PC-3 (cell line): ENCODE data around the gene NDEL1. TPM values are rescaled to one million over a fixed set of nuclear protein-coding genes. Genes with fewer than 3 reads are reported as not detected.

ENCODE experiments used
- ATAC-seq: fragments of 200-7000 bp; cut with Tn5 transposase; 2 replicates; pipeline ENCODE4 v1.9.1; 2020; ENCODE audit warnings: mild to moderate bottlenecking, moderate library complexity
- BruUV-seq: library from RNA; stranded (reverse); fragments of 400-500 nt; replicated peaks from 2 replicates; lab custom pipeline; 2021; lab: Mats Ljungman, UMichigan
- CTCF ChIA-PET: fragments of 300-600 bp; sonication (Branson Sonifier 250); formaldehyde crosslinking; loops from one replicate; lab custom pipeline; 2022; ENCODE audit warnings: antibody characterized with exemption; lab: Charles Lee
- POLR2A ChIA-PET: fragments of 300-600 bp; sonication (Branson Sonifier 250); formaldehyde crosslinking; loops from one replicate; lab custom pipeline; 2022; ENCODE audit warnings: antibody characterized with exemption; ENCODE audit not compliant: unreplicated experiment; lab: Charles Lee
- DNase-seq: peaks from one replicate; pipeline ENCODE4 v3.0.0-alpha.2; 2015
- H2AFZ ChIP-seq: fragments of 300-600 bp; sonication (generic); 2 replicates; pipeline ENCODE4 v1.6.0; 2016; ENCODE audit warnings: antibody characterized with exemption, low read length
- H3F3A ChIP-seq: fragments of 300-600 bp; sonication (generic); one replicate; pipeline ENCODE4 v1.6.0; 2017; ENCODE audit warnings: antibody characterized with exemption, low read length, control low read depth, mild to moderate bottlenecking; ENCODE audit not compliant: unreplicated experiment
- H3K27ac ChIP-seq: fragments of 300-600 bp; sonication (generic); 2 replicates; pipeline ENCODE4 v1.5.1; 2016; ENCODE audit warnings: mild to moderate bottlenecking, low read length
- H3K27me3 ChIP-seq: fragments of 300-600 bp; sonication (generic); 2 replicates; pipeline ENCODE4 v1.6.1; 2016; ENCODE audit warnings: low read length, mixed read lengths
- H3K36me3 ChIP-seq: fragments of 300-600 bp; sonication (generic); 2 replicates; pipeline ENCODE4 v1.6.1; 2016; ENCODE audit warnings: low read depth, mixed run types, low read length, mixed read lengths
- H3K4me1 ChIP-seq: fragments of 300-600 bp; sonication (generic); 2 replicates; pipeline ENCODE4 v1.5.1; 2016; ENCODE audit warnings: low read length; ENCODE audit not compliant: insufficient read depth
- H3K4me2 ChIP-seq: fragments of 300-600 bp; sonication (generic); 2 replicates; pipeline ENCODE4 v1.6.0; 2016; ENCODE audit warnings: low read length
- H3K4me3 ChIP-seq: fragments of 300-600 bp; sonication (generic); 2 replicates; pipeline ENCODE4 v1.5.1; 2016; ENCODE audit warnings: mild to moderate bottlenecking, low read length, mixed read lengths
- H3K79me2 ChIP-seq: fragments of 300-600 bp; sonication (generic); 2 replicates; pipeline ENCODE4 v1.6.1; 2017; ENCODE audit warnings: low read length, mixed read lengths
- H3K9ac ChIP-seq: fragments of 300-600 bp; sonication (generic); 2 replicates; pipeline ENCODE4 v1.6.0; 2016; ENCODE audit warnings: mild to moderate bottlenecking, low read length
- H3K9me2 ChIP-seq: fragments of 300-600 bp; sonication (generic); replicated peaks from 2 replicates; pipeline ENCODE4 v1.6.1; 2016; ENCODE audit warnings: mixed run types, low read length, mixed read lengths
- H3K9me3 ChIP-seq: fragments of 300-600 bp; sonication (generic); 2 replicates; pipeline ENCODE4 v1.6.1; 2016; ENCODE audit warnings: low read length, mixed read lengths
- H4K20me1 ChIP-seq: fragments of 300-600 bp; sonication (generic); 2 replicates; pipeline ENCODE4 v1.6.1; 2016; ENCODE audit warnings: low read length, mixed read lengths
- EZH2 ChIP-seq: fragments of 300-600 bp; sonication (generic); IDR thresholded peaks from one replicate; pipeline ENCODE4 v1.6.1; 2017; ENCODE audit warnings: antibody characterized with exemption, mild to moderate bottlenecking, low read length; ENCODE audit not compliant: unreplicated experiment
- EZH2phosphoT487 ChIP-seq: fragments of 300-600 bp; sonication (generic); IDR thresholded peaks from 2 replicates; pipeline ENCODE4 v1.6.1; 2018; ENCODE audit warnings: mild to moderate bottlenecking, antibody characterized with exemption, low read length, borderline replicate concordance
- intact Hi-C: fragments of 100-400 bp; cut with micrococcal nuclease; formaldehyde crosslinking; loops from 2 replicates; pipeline ENCODE4 v1.9.0; 2023
- total RNA-seq: library from RNA; depleted of rRNA; stranded (reverse); fragments of >200 nt; gene quantifications from 2 replicates; pipeline ENCODE4 v1.2.3, GENCODE V29; 2014
- TF ChIP-seq, protein P1 (sequence below): fragments of 300-600 bp; sonication (generic); conservative IDR thresholded peaks from 2 replicates; pipeline ENCODE4 v1.5.1; 2017; ENCODE audit warnings: antibody characterized with exemption, low read depth, mild to moderate bottlenecking, low read length

Gene NDEL1
- total RNA-seq, 1 experiment from 2014 or later, result 32.7 TPM

DNA sequence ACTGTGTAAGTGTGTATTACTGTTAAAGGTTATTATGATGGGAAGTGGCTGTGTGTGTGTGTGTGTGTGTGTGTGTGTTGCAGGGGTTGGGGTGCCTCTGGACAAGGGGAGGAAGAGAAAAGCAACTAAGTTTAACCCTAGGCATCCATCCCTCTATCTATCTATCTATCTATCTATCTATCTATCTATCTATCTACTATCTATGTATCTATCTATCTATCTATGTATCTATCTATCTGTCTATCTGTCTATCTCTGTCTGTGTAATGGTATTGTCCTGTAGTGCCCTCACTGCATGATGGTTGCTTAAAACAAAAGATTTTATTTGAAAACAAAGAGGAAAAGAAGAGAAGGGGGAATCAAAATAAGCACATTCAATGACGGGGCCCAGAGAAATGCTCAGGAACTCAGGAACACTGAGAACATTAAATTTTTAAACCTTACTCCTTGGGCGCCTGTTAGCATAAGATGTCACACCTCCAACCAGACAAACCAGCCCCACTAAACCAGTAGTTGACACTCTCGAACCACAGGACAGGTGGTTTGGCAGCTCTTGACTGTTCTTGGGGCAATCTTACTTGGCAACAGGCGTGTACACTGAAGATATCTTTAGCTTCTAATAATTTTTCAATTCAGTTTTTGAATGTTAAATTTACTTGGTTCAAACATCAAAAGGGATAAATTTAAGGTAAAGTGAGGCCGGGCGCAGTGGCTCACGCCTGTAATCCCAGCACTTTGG lies 47.6 kb upstream of the NDEL1 start:
- Histone ChIP-seq H3K9ac (no peak overlapping the region), H3K36me3 (no peaks in the 10 kb centered on the region; the same call in 1 of the 2 replicates), H3K4me3 (no peak overlapping the region), H3F3A (no peaks in the 10 kb centered on the region), H3K27me3 (no peaks in the 10 kb centered on the region), H3K79me2 (peaks cover 7% of the 10 kb centered on the region; the same call in 1 of the 2 replicates), H2AFZ (no peak overlapping the region), H3K9me3 (no peaks in the 10 kb centered on the region), H3K9me2 (no peaks in the 10 kb centered on the region), H3K4me2 (no peak overlapping the region), H4K20me1 (no peaks in the 10 kb centered on the region), H3K4me1 (peaks cover 13% of the 10 kb centered on the region), H3K27ac (no peak overlapping the region)
- ChIA-PET CTCF (no interaction called here), POLR2A (no interaction called here)
- TF ChIP-seq EZH2, result no peak
- TF ChIP-seq EZH2phosphoT487, result no peak
- TF ChIP-seq, protein P1, sequence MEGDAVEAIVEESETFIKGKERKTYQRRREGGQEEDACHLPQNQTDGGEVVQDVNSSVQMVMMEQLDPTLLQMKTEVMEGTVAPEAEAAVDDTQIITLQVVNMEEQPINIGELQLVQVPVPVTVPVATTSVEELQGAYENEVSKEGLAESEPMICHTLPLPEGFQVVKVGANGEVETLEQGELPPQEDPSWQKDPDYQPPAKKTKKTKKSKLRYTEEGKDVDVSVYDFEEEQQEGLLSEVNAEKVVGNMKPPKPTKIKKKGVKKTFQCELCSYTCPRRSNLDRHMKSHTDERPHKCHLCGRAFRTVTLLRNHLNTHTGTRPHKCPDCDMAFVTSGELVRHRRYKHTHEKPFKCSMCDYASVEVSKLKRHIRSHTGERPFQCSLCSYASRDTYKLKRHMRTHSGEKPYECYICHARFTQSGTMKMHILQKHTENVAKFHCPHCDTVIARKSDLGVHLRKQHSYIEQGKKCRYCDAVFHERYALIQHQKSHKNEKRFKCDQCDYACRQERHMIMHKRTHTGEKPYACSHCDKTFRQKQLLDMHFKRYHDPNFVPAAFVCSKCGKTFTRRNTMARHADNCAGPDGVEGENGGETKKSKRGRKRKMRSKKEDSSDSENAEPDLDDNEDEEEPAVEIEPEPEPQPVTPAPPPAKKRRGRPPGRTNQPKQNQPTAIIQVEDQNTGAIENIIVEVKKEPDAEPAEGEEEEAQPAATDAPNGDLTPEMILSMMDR, result no peak
- ATAC-seq (no peak), DNase-seq (no peak)
- intact Hi-C loops, result no loop called here
- no TSS peak for BruUV-seq

DNA sequence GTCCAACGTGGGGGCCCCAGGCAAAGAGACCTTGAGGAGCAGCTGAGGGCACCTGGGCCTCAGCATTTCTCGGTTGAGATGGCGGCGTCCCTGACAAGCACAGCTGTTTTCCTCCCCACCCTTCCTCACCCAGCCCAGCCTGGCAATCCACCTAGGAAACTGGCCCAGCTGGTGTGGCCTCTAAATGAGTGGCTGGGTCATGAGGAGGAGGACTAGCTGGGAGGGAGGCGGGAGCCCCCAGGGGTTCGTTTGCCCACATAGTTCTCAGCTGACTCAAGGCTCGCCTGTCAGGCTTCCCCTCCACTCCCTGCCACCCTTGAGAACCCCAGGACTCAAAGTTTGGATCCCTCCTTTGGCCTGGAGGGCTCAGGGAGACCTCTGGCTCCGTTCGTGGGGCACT lies 44.0 kb upstream of the NDEL1 start:
- CTCF ChIA-PET, result no interaction called here
- H3K79me2 ChIP-seq, result no peaks in the 10 kb centered on the region
- H3K27me3 ChIP-seq, result no peaks in the 10 kb centered on the region
- H3K9ac ChIP-seq, result no peak overlapping the region
- H2AFZ ChIP-seq, result no peak overlapping the region
- TF ChIP-seq EZH2phosphoT487, result no peak
- TF ChIP-seq, protein P1, result no peak
- TF ChIP-seq EZH2, result no peak
- no peak overlapping the region for H3K4me2 ChIP-seq
- ATAC-seq (no peak), DNase-seq (peak; percentile 16)
- no TSS peak for BruUV-seq
- intact Hi-C loops, result no loop called here
- H3K4me1 ChIP-seq, result peaks cover 11% of the 10 kb centered on the region
- no peaks in the 10 kb centered on the region for H3K9me2 ChIP-seq
- H4K20me1 ChIP-seq, result no peaks in the 10 kb centered on the region
- no peak overlapping the region for H3K27ac ChIP-seq
- H3K4me3 ChIP-seq, result no peak overlapping the region
- H3F3A ChIP-seq, result no peaks in the 10 kb centered on the region
- no peaks in the 10 kb centered on the region for H3K36me3 ChIP-seq
- POLR2A ChIA-PET, result interaction anchor here (0.6 kb wide), 1 partner anchor 8 kb away, joined by 3 read pairs; no protein-coding TSS in a partner anchor
- H3K9me3 ChIP-seq, result no peaks in the 10 kb centered on the region

DNA sequence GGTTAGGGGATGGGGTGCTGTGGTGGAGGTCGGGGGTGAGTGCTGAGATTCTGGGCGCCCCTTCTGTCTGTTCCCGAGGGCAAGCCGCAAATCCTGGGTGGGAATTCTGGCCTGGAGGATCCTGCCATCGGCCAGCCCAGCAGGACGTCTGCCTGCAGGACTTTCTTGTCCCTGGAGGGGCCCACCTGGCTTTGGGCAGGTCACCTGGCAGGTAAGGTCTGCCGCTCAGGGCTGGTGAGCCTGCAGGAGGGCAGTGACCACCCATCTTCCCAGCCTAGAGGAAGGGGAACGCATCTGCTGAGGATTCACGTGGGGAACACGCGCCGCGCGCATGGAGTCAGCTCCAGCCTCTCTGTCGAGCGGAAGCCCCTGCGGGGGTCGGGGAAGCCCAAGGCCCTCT lies 43.4 kb upstream of the NDEL1 start:
- Histone ChIP-seq H3K27me3 (no peaks in the 10 kb centered on the region), H3K4me3 (no peak overlapping the region), H3K27ac (no peak overlapping the region), H3F3A (no peaks in the 10 kb centered on the region), H3K9me2 (no peaks in the 10 kb centered on the region), H2AFZ (no peak overlapping the region), H4K20me1 (no peaks in the 10 kb centered on the region), H3K36me3 (no peaks in the 10 kb centered on the region), H3K9ac (no peak overlapping the region), H3K4me1 (peaks cover 11% of the 10 kb centered on the region), H3K79me2 (no peaks in the 10 kb centered on the region), H3K9me3 (no peaks in the 10 kb centered on the region), H3K4me2 (no peak overlapping the region)
- DNase-seq (no peak), ATAC-seq (no peak)
- no peak for TF ChIP-seq EZH2phosphoT487
- ChIA-PET CTCF (interaction anchor here (0.5 kb wide), 1 partner anchor 17 kb away, joined by 8 read pairs; no protein-coding TSS in a partner anchor), POLR2A (interaction anchor here (0.6 kb wide), 1 partner anchor 8 kb away, joined by 3 read pairs; no protein-coding TSS in a partner anchor)
- BruUV-seq, result no TSS peak
- intact Hi-C loops, result no loop called here
